ENCODE measurements around the gene STX5.
A peak's percentile ranks its signal among the peaks of the same experiment; 100 is the strongest.

Gene STX5

DNA sequence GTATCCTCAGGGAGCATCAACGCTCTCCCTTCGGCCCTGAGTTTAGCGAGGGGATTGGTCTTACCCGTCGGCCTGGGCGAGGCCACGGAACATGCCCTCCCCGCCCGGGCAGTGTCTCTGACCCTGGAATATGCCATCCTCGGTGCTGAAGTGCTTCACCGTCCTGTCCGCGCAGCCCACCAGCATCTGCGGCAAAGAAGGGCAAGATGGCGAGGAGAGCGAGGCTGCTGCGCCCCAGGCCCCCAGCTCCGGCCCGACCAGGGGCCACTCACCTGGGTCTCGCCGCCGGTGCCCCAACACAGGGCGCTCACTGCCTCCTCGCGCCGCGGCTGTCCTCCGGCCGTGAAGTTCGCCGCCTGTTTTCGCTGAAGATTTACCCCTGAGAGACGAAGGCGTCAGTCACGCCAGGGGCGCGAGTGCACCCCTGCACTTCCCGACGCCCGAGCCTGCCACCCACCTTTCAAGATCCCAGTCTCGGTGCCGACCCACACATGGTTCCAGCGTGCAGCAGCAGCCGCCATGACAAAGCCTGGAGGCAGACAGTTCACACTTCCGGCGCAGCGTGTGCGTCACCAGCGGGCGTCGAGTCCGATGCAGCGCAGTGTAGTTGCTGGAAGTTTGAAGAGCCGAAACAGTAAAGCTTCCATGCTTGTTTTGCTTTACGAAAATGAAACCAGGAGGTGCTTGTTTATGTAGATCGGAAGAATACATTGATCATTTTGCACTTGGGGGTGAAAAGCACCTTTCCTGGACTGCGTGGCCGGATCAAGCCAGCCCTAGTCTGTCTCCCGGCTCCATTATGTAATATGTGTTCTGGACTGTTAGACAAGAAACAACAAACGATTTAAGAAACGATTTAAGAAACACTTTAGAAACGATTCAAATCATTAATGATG lies 7.4 kb upstream of the STX5 start, which contains the start of gene WDR74:
TSS of gene WDR74 (minus strand) at position 541 of the 896 bp plus-strand sequence. CDS start at position 521, 20 bp downstream.
- H4K20me1 ChIP-seq (ENCODE audit: insufficient read depth, low read length) = no peaks in the 10 kb centered on the region
- H3K4me1 ChIP-seq (ENCODE audit: low read length) = peaks cover 12% of the 10 kb centered on the region
- H3K36me3 ChIP-seq (replicated peaks; ENCODE audit: insufficient read depth, low read length) = no peaks in the 10 kb centered on the region; the same call in 1 of the 2 replicates
- no peak for TF ChIP-seq EZH2 (optimal IDR thresholded peaks at IDR 0.05; ENCODE audit: low read depth, low read length)
- no peak for TF ChIP-seq CTCF (IDR thresholded peaks at IDR 0.05; ENCODE audit: low read length)
- no peak for TF ChIP-seq EZH2phosphoT487 (IDR thresholded peaks at IDR 0.05; ENCODE audit: low read length)
- H3K4me2 ChIP-seq (ENCODE audit: low read depth, low read length) = peak within 1 kb of the TSS; percentile 83
- peak within 1 kb of the TSS; percentile 33 for H2AFZ ChIP-seq (ENCODE audit: low read length)
- H3K9me2 ChIP-seq (replicated peaks; ENCODE audit: insufficient read depth, low read length) = no peaks in the 10 kb centered on the region
- H3K79me2 ChIP-seq (ENCODE audit: low read length) = peaks cover 51% of the 10 kb centered on the region
- H3K4me3 ChIP-seq (ENCODE audit: low read length) = peak within 1 kb of the TSS; percentile 96
- H3K9me3 ChIP-seq (replicated peaks; ENCODE audit: insufficient read depth, low read length) = no peaks in the 10 kb centered on the region
- peak; percentile 97 for DNase-seq
- H3K27ac ChIP-seq (ENCODE audit: low read length) = peak within 1 kb of the TSS; percentile 92
- H3K9ac ChIP-seq (ENCODE audit: low read length) = peak within 1 kb of the TSS; percentile 93
- peaks cover 27% of the 10 kb centered on the region for H3F3A ChIP-seq (ENCODE audit: insufficient read depth, low read length)
- H3K27me3 ChIP-seq (replicated peaks; ENCODE audit: insufficient read depth, low read length) = no peaks in the 10 kb centered on the region

GRCh38 chr11:62835336-62835735 lies 3.5 kb upstream of the STX5 start:
- no peak overlapping the region for H3K9ac ChIP-seq (ENCODE audit: low read length)
- peaks cover 17% of the 10 kb centered on the region for H3K4me1 ChIP-seq (ENCODE audit: low read length)
- no peak for TF ChIP-seq CTCF (IDR thresholded peaks at IDR 0.05; ENCODE audit: low read length)
- TF ChIP-seq EZH2 (optimal IDR thresholded peaks at IDR 0.05; ENCODE audit: low read depth, low read length) = no peak
- no peak for TF ChIP-seq EZH2phosphoT487 (IDR thresholded peaks at IDR 0.05; ENCODE audit: low read length)
- H3K4me3 ChIP-seq (ENCODE audit: low read length) = no peak overlapping the region
- no peak overlapping the region for H2AFZ ChIP-seq (ENCODE audit: low read length)
- H3K9me2 ChIP-seq (replicated peaks; ENCODE audit: insufficient read depth, low read length) = no peaks in the 10 kb centered on the region
- H3F3A ChIP-seq (ENCODE audit: insufficient read depth, low read length) = peaks cover 27% of the 10 kb centered on the region
- H3K4me2 ChIP-seq (ENCODE audit: low read depth, low read length) = no peak overlapping the region
- H3K36me3 ChIP-seq (replicated peaks; ENCODE audit: insufficient read depth, low read length) = no peaks in the 10 kb centered on the region; the same call in 1 of the 2 replicates
- no peak for DNase-seq
- H3K9me3 ChIP-seq (replicated peaks; ENCODE audit: insufficient read depth, low read length) = no peaks in the 10 kb centered on the region
- no peaks in the 10 kb centered on the region for H3K27me3 ChIP-seq (replicated peaks; ENCODE audit: insufficient read depth, low read length)
- H3K27ac ChIP-seq (ENCODE audit: low read length) = no peak overlapping the region
- no peaks in the 10 kb centered on the region for H4K20me1 ChIP-seq (ENCODE audit: insufficient read depth, low read length)
- H3K79me2 ChIP-seq (ENCODE audit: low read length) = peaks cover 82% of the 10 kb centered on the region

DNA sequence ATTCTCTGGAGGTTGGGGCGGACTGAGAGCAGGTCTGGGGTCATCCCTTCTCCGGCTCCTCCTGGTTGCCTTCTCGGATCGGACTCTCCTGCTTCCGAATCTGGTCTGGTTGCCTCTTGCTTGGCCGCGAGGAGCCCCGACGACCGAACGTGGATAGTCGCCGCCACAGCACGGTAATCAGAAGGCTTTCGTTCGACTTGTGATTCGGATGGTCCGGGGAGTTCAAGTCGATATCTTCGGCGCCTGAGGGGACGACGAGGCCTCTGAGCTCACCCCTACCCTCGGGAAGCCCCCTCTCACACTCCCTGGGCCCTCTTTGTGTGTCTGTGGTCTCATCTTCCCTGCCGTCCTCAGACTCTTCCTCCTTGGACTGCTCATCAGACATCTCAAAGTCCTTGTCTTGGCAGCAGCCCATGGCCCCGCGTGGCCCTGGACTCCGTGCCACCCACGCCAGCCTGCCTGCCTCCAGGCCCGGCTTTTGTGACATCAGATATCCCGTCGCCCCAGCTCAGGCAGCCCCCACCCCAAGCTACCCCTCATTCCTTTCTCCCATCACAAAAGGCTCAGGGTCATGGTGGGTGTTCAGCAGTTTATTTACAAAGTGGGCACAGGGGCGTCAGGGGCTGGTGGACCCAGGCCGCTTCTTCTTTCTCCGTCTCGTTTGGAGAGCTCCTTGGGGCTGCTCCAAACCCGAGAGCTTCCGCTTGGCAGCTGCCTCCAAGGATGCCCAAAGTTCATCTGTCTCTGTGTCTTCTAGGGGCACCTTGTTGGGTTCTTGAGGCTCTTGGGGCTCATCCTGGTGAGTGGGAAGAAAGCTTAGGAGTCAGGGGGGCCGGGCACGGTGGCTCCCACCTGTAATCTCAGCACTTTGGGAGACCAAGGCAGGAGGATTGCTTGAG lies 734 bp upstream of the STX5 start, which contains the start of gene TEX54:
TSS of gene TEX54 (minus strand) at position 506 of the 899 bp plus-strand sequence.
- H3F3A ChIP-seq (ENCODE audit: insufficient read depth, low read length) = peaks cover 19% of the 10 kb centered on the region
- no peak for TF ChIP-seq EZH2 (optimal IDR thresholded peaks at IDR 0.05; ENCODE audit: low read depth, low read length)
- TF ChIP-seq EZH2phosphoT487 (IDR thresholded peaks at IDR 0.05; ENCODE audit: low read length) = no peak
- TF ChIP-seq CTCF (IDR thresholded peaks at IDR 0.05; ENCODE audit: low read length) = no peak
- H3K27me3 ChIP-seq (replicated peaks; ENCODE audit: insufficient read depth, low read length) = no peaks in the 10 kb centered on the region
- H3K4me3 ChIP-seq (ENCODE audit: low read length) = peak within 1 kb of the TSS; percentile 91
- no peaks in the 10 kb centered on the region; the same call in 1 of the 2 replicates for H3K36me3 ChIP-seq (replicated peaks; ENCODE audit: insufficient read depth, low read length)
- H4K20me1 ChIP-seq (ENCODE audit: insufficient read depth, low read length) = no peaks in the 10 kb centered on the region
- no peaks in the 10 kb centered on the region for H3K9me3 ChIP-seq (replicated peaks; ENCODE audit: insufficient read depth, low read length)
- peaks cover 86% of the 10 kb centered on the region for H3K79me2 ChIP-seq (ENCODE audit: low read length)
- no peaks in the 10 kb centered on the region for H3K9me2 ChIP-seq (replicated peaks; ENCODE audit: insufficient read depth, low read length)
- H3K4me2 ChIP-seq (ENCODE audit: low read depth, low read length) = peak within 1 kb of the TSS; percentile 69
- H3K4me1 ChIP-seq (ENCODE audit: low read length) = peaks cover 15% of the 10 kb centered on the region
- no peak for DNase-seq
- peak within 1 kb of the TSS; percentile 85 for H3K27ac ChIP-seq (ENCODE audit: low read length)
- H2AFZ ChIP-seq (ENCODE audit: low read length) = peak within 1 kb of the TSS; percentile 59
- peak within 1 kb of the TSS; percentile 97 for H3K9ac ChIP-seq (ENCODE audit: low read length)

Data from MM.1S (cell line).